NB4 (cell line): ENCODE data around the gene FAM171A1.

Experiments used
- POLR2A ChIP-seq: IDR thresholded peaks from 2 replicates; pipeline ENCODE4 v1.6.1; 2011; ENCODE audit warnings: mild to moderate bottlenecking; ENCODE audit not compliant: insufficient read length; ENCODE audit errors: extremely low read depth
- TF ChIP-seq, protein P1 (sequence below): IDR thresholded peaks from one replicate; pipeline ENCODE4 v1.5.1; 2012; ENCODE audit warnings: low read depth, low read length

DNA sequence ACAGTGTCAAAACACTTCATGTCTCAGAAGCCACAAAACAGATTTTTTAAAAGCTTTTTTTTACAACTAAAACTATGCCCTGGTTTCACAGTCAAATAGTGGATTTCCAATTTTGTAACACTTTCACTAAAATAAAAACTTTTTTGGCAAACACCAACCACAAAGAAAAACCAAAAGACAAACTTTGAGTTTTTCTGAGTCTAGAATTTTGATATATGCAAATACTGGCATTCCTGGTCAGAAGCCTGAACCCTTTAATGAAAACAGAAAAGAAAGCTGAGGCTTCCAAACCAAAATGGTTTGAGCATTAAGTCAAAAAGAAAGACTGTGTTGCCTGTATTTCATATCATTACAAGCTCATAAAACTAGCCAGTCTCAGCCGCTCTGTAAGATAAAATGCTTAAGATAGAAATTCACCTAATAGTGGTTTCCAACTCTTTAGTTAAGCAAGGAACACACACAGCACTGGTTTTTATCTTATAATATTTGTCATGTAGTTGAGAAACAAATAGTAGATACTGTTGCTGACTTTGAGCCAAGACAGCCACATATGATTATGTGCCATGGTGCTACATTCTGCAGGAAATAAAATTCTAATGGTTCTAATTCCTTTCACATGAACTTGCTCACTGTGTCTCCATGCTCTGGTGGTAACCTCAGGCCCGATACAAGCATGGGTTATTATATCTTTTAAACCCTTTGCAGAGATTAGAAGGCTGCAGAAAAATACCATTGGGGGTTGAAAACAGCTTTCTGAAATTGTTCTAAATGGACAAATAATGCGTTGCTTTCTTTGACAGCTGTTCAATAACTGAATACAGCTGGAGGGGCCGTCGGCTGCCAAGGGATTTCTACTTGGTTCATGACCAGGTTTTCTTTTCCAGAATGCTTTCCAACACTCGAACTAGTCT lies 49.4 kb downstream of the FAM171A1 start:
- TF ChIP-seq, protein P1, sequence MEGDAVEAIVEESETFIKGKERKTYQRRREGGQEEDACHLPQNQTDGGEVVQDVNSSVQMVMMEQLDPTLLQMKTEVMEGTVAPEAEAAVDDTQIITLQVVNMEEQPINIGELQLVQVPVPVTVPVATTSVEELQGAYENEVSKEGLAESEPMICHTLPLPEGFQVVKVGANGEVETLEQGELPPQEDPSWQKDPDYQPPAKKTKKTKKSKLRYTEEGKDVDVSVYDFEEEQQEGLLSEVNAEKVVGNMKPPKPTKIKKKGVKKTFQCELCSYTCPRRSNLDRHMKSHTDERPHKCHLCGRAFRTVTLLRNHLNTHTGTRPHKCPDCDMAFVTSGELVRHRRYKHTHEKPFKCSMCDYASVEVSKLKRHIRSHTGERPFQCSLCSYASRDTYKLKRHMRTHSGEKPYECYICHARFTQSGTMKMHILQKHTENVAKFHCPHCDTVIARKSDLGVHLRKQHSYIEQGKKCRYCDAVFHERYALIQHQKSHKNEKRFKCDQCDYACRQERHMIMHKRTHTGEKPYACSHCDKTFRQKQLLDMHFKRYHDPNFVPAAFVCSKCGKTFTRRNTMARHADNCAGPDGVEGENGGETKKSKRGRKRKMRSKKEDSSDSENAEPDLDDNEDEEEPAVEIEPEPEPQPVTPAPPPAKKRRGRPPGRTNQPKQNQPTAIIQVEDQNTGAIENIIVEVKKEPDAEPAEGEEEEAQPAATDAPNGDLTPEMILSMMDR: no peak
- TF ChIP-seq POLR2A: no peak
